Activated naive CD4-positive, alpha-beta T cell treated with anti-CD3 and anti-CD28 coated beads for 36 hours (primary cell): ENCODE measurements around the gene DDX31. TPM values are rescaled to one million over a fixed set of nuclear protein-coding genes. Genes with fewer than 3 reads are reported as not detected.
A peak's percentile ranks its signal among the peaks of the same experiment; 100 is the strongest.
"Not testable (repeated sequence)": the region's sequence is repeated elsewhere in the genome, so short reads cannot be mapped to it uniquely, and the experiment has no call there.

Experiments
- CTCF ChIA-PET: fragments of 350-600 bp; sonication (Branson Sonifier 250); formaldehyde crosslinking; loops from one replicate; lab custom pipeline; 2021; ENCODE audit warnings: antibody characterized with exemption; lab: Charles Lee
- DNase-seq: peaks from one replicate; pipeline ENCODE4 v3.0.0-alpha.2; 2020
- H3K27ac Mint-ChIP-seq: one replicate; pipeline ENCODE4 v1.8.0; 2021; ENCODE audit warnings: mild to moderate bottlenecking, mixed read lengths
- H3K27me3 Mint-ChIP-seq: one replicate; pipeline ENCODE4 v1.8.0; 2021; ENCODE audit warnings: low read depth, mixed read lengths
- H3K36me3 Mint-ChIP-seq: one replicate; pipeline ENCODE4 v1.8.0; 2021; ENCODE audit warnings: low read depth, mixed read lengths
- H3K4me1 Mint-ChIP-seq: one replicate; pipeline ENCODE4 v1.8.0; 2021; ENCODE audit warnings: low read depth, mixed read lengths
- H3K4me3 Mint-ChIP-seq: one replicate; pipeline ENCODE4 v1.8.0; 2021; ENCODE audit warnings: mild to moderate bottlenecking, moderate library complexity, mixed read lengths
- H3K9me3 Mint-ChIP-seq: one replicate; pipeline ENCODE4 v1.8.0; 2021; ENCODE audit warnings: mixed read lengths
- intact Hi-C: fragments of 100-400 bp; cut with micrococcal nuclease; formaldehyde crosslinking; loops from one replicate; pipeline ENCODE4 v1.15.1; 2023
- total RNA-seq, 2 experiments: library from RNA; stranded (reverse); gene quantifications; one replicate each; pipeline ENCODE4 v1.2.3, GENCODE V29; 2021

Gene DDX31
- total RNA-seq, 2 experiments from 2014 or later = 13.7 to 15.0 TPM

DNA sequence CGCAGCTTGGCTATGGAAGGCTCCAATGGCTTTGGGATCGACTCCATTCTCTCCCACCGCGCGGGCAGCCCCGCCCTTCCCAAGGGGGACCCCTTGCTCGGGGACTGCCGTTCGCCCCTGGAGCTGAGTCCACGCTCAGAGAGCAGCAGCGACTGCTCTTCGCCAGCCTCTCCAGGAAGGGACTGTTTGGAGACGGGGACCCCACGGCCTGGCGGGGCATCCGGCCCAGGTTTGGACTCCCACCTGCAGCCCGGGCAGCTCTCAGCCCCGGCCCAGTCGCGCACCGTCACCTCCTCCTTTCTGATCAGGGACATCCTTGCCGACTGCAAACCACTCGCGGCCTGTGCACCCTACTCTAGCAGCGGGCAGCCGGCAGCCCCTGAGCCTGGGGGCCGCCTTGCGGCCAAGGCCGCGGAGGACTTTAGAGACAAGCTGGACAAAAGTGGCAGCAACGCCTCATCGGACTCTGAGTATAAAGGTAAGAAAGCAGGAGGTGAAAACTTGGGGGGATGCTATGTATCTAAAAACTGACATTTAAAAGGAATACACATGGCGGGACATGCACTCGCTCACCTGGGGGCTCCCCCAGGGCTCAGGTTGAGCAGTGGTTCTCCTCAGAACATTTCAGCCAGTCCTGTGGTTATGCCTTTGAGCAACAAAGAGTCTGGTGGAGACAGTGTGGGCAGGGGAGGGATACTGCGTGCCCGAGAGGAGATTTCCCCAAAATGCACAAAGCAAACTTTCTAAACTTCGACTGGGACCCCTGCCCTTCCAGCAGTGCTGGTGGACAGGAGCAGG, 86.8 kb downstream of the DDX31 start:
- H3K27ac Mint-ChIP-seq = no peak overlapping the region
- DNase-seq = no peak
- no peaks in the 10 kb centered on the region for H3K9me3 Mint-ChIP-seq
- H3K4me3 Mint-ChIP-seq = no peak overlapping the region
- CTCF ChIA-PET = no interaction called here
- H3K36me3 Mint-ChIP-seq = peaks cover 2% of the 10 kb centered on the region
- intact Hi-C loops = loop anchor here (2.0 kb wide), 1 partner anchor 172 kb away; the partner anchor contains the start of gene CFAP77
- H3K27me3 Mint-ChIP-seq = peaks cover 71% of the 10 kb centered on the region
- peaks cover 12% of the 10 kb centered on the region for H3K4me1 Mint-ChIP-seq

DNA sequence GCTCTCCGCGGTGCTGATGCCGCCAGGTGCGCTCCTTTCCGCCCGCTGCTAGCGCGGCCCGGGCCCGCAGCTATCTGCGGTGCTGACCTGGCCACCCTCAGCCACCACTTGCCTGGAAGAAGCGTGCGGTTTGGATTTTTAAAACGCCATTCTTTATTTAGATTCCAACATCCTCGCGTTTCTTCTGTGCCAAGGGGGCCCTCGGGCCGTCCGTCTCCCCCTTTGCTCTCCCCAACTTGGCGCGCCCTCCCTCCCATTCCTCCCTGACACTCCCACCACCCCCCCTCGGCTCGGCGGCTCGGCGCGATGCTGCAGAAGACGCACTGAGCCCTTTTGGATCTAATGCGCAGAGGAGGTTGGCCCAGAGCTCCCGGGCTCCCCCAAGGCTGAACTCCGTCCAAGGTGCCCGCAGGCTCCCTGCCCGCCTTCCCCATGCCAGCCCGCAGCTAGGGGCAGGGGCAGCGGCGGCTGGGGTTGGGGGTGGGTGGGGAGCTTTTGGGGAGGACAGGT, 87.5 kb downstream of the DDX31 start, which contains the start of gene BARHL1:
Gene BARHL1 (plus strand): TSS at position 331 of the 510 bp plus-strand sequence. CDS start 192 bp downstream, outside the sequence.
- intact Hi-C loops = loop anchor here (2.0 kb wide), 1 partner anchor 172 kb away; the partner anchor contains the start of gene CFAP77
- Mint-ChIP-seq H3K27ac (no peak within 1 kb of the TSS), H3K4me1 (peaks cover 12% of the 10 kb centered on the region), H3K4me3 (peak within 1 kb of the TSS; percentile 62), H3K36me3 (peaks cover 2% of the 10 kb centered on the region), H3K9me3 (no peaks in the 10 kb centered on the region), H3K27me3 (peaks cover 72% of the 10 kb centered on the region)
- DNase-seq = no peak
- CTCF ChIA-PET = no interaction called here

DNA sequence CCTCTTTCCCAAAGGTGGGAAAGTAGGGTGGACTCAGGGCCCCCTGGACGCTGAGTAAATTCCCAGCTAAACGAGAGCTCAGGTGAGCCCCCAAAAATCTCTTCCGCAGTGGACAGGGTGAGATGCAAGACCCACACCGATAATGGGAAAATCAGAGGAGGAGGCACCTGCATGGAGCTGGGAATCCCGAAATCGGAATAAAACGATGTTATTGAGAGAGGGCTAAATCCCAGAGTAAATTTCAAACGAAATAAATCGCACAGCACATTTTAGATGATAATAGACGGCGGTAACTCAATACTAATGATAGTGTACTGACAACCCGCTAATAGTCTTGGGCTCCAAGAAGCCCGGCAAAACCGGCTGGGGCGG, 90.4 kb downstream of the DDX31 start:
- CTCF ChIA-PET = interaction anchor here (2.5 kb wide), 1 partner anchor 167 kb away, joined by 8 read pairs; no protein-coding TSS in a partner anchor
- no peaks in the 10 kb centered on the region for H3K36me3 Mint-ChIP-seq
- intact Hi-C loops = no loop called here
- no peaks in the 10 kb centered on the region for H3K9me3 Mint-ChIP-seq
- no peak overlapping the region for H3K4me3 Mint-ChIP-seq
- peaks cover 74% of the 10 kb centered on the region for H3K27me3 Mint-ChIP-seq
- H3K4me1 Mint-ChIP-seq = peaks cover 6% of the 10 kb centered on the region
- H3K27ac Mint-ChIP-seq = no peak overlapping the region
- no peak for DNase-seq

DNA sequence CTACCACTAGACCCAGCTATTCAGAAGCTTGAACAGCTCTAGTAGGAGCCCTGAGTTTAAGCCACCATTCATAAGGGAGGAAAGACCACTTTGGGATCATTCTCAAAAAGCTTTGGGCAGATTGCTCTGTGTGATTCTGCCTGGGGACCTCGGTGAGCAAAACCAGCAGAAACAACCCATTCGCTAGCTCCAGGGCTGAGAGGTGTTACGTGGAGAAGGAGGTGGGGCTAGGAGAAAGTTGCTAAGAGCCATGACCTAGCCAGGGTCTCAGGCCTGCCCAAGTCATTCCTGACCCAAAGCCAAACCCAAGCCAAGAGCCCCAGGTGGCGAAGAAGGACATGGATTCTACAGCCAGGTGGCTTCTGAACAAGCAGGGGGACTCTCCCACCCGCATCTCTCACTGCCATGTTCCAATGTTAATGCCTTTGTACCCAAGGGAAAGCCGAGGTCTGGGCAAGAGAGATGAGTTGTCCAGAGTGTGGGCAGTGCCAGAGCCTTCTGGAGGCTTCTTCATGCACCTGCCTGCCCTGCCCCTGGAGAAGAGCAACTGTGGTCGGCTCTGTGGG, 91.3 kb downstream of the DDX31 start:
- Mint-ChIP-seq H3K36me3 (no peaks in the 10 kb centered on the region), H3K27ac (no peak overlapping the region)
- CTCF ChIA-PET = interaction anchor here (2.5 kb wide), 1 partner anchor 166 kb away, joined by 8 read pairs; no protein-coding TSS in a partner anchor

DNA sequence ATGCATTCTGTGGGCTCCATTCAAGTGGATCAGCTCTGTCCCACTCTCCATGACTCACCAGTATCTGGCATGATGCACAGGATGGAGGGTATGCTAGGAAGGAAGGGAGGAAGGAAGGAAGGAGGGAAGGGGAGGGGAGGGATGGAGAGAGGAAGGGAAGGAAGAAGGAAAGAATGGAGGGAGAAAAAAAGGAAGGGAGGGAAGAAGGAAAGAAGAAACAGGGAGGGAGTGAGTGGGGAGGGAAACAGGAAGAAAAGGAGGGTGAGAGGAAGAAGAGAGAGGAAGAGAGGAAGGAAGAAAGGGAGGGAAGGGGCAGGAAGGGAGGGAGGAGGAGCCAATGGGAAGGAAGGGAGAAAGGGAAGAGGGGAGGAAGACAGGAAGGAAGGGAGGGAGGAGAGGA, 92.7 kb downstream of the DDX31 start:
- Mint-ChIP-seq H3K27ac (no peak overlapping the region), H3K4me3 (no peak overlapping the region), H3K9me3 (no peaks in the 10 kb centered on the region), H3K4me1 (peaks cover 6% of the 10 kb centered on the region), H3K36me3 (no peaks in the 10 kb centered on the region), H3K27me3 (peaks cover 63% of the 10 kb centered on the region)
- CTCF ChIA-PET = interaction anchor here (2.5 kb wide), 1 partner anchor 165 kb away, joined by 8 read pairs; no protein-coding TSS in a partner anchor
- intact Hi-C loops = no loop called here
- no peak for DNase-seq

More for the DNA sequence above, 91.3 kb downstream of the DDX31 start:
- no peak overlapping the region for H3K4me3 Mint-ChIP-seq
- DNase-seq = no peak
- intact Hi-C loops = no loop called here
- peaks cover 6% of the 10 kb centered on the region for H3K4me1 Mint-ChIP-seq
- peaks cover 72% of the 10 kb centered on the region for H3K27me3 Mint-ChIP-seq
- H3K9me3 Mint-ChIP-seq = no peaks in the 10 kb centered on the region

DNA sequence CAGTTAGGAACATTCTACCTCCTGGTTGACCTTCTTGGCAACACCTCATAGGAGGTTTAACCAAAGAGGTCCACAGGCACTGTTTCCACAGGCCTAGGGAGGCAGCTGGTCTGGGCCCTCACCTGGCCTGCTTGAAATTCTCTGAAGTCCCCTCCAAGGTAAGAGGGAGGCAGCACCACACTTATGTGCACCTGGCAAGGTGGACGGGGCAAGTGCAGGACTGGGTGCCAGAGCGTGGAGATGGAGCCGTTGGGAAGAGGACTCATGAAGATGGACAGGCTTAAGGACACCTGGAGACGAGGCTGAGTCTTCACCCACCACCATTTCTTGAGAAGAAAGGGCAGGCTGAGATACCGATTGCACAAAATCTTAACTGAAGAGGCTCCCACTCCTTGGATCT, 94.0 kb downstream of the DDX31 start:
- no peaks in the 10 kb centered on the region for H3K36me3 Mint-ChIP-seq
- no peak for DNase-seq
- intact Hi-C loops = loop anchor here (1.0 kb wide), 2 partner anchors 69 to 164 kb away; no protein-coding TSS in a partner anchor
- H3K4me1 Mint-ChIP-seq = no peaks in the 10 kb centered on the region
- no peak overlapping the region for H3K4me3 Mint-ChIP-seq
- CTCF ChIA-PET = interaction anchor here (0.6 to 3.0 kb wide), 3 partner anchors 28 to 193 kb away, joined by 3 to 18 read pairs (median 4); no protein-coding TSS in a partner anchor
- H3K27ac Mint-ChIP-seq = no peak overlapping the region
- peaks cover 51% of the 10 kb centered on the region for H3K27me3 Mint-ChIP-seq
- H3K9me3 Mint-ChIP-seq = no peaks in the 10 kb centered on the region

DNA sequence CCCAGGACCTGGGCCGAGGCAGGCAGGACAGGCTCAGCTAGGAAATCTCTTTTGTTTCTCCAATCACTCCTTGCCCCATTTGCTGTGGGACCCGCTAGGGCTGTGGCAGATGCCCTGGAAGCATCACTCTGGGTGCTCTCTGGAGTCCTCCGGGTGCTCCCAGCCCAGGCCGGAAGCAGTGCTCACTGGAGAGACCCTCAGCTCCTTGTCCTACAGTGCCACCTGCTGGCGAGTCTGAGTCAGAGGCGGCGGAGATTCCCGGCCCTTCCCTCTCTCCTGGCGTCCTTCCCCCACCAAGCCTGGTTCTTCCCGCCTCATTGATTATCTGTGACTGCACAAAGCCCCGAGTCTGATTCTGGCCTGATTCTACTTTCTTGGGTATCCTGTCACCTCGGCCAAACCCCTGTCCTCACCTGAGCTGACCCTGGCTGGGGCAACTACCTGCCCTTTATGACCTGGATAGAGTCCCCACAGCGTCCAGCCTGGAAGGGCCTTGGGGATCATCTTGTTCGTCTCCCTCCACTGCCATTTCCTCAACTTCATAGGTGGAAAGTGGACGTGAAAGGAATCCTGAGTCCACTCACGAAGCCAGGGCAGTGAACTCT, 94.7 kb downstream of the DDX31 start:
- peak; percentile 76 for DNase-seq
- Mint-ChIP-seq H3K27ac (no peak overlapping the region), H3K27me3 (peaks cover 50% of the 10 kb centered on the region), H3K4me1 (no peaks in the 10 kb centered on the region), H3K9me3 (no peaks in the 10 kb centered on the region), H3K4me3 (no peak overlapping the region), H3K36me3 (no peaks in the 10 kb centered on the region)
- intact Hi-C loops = loop anchor here (1.0 kb wide), 2 partner anchors 68 to 163 kb away; no protein-coding TSS in a partner anchor
- CTCF ChIA-PET = interaction anchor here (1.1 to 3.0 kb wide), 3 partner anchors 27 to 162 kb away, joined by 4 to 18 read pairs (median 10); no protein-coding TSS in a partner anchor

DNA sequence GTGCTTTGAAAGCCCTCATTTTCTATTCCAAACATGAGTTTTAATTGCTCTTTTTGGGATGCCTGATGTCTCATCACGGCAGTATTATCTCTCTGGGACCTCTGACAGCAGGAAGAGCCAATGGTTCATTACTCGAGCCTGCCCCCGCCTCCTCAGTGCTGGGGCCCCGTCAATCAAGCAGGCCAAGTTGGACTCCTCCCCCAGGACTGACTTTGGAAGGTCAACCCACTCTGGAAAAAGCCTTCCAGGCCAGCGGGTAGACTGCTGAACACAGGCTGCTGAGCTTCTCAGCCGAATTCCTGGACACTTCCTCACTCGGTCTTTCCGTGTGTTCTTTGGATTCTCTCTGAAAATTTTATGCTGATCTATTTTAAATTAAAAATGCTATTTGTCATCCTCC, 96.9 kb downstream of the DDX31 start:
- no peak overlapping the region for H3K4me3 Mint-ChIP-seq
- H3K4me1 Mint-ChIP-seq = no peaks in the 10 kb centered on the region
- H3K27ac Mint-ChIP-seq = no peak overlapping the region
- no peaks in the 10 kb centered on the region for H3K9me3 Mint-ChIP-seq
- H3K27me3 Mint-ChIP-seq = peaks cover 35% of the 10 kb centered on the region
- intact Hi-C loops = no loop called here
- no peaks in the 10 kb centered on the region for H3K36me3 Mint-ChIP-seq
- no peak for DNase-seq
- CTCF ChIA-PET = interaction anchor here (0.7 to 1.3 kb wide), 3 partner anchors 13 to 1125 kb away, joined by 3 read pairs; no protein-coding TSS in a partner anchor

DNA sequence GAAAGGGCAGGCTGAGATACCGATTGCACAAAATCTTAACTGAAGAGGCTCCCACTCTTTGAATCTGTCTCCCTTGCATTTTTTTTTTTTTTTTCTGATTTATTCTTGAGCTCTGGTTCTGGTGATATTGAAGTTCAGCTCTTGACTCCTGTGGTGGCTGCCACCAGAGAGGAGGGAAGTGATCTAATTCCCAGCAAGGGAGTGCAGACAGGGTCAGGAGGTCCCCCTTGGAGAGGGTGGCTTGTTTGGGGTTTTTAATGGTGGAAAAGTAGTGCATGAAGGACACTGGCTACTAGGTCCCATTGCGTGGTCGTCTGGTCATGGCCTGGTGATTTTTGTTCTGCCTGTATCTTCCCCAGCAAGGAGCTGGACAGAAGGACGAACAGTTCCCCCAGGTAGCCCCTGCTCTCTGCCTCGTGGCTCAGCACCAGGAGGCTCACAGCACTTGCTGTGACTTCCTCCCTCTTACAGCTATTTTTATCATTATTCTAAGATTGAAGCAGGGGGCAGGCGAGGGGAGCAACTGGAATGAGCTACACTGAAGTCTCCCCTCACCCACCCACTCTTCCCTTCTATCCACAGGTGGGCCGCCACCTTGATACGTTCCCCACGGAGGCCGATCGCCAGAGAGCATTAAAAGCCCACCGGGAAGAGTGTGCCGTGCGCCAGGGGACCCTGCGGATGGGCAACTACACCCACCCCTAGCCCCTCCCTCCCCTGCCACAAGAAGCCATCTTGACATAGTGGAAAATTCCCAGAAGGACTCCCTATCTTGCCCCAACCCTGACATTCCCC, 97.8 kb downstream of the DDX31 start:
- CTCF ChIA-PET = interaction anchor here (1.3 kb wide), 1 partner anchor 160 kb away, joined by 3 read pairs; no protein-coding TSS in a partner anchor
- Mint-ChIP-seq H3K27ac (no peak overlapping the region), H3K36me3 (no peaks in the 10 kb centered on the region), H3K4me1 (no peaks in the 10 kb centered on the region), H3K27me3 (peaks cover 26% of the 10 kb centered on the region), H3K4me3 (no peak overlapping the region), H3K9me3 (no peaks in the 10 kb centered on the region)
- DNase-seq = no peak
- intact Hi-C loops = no loop called here

DNA sequence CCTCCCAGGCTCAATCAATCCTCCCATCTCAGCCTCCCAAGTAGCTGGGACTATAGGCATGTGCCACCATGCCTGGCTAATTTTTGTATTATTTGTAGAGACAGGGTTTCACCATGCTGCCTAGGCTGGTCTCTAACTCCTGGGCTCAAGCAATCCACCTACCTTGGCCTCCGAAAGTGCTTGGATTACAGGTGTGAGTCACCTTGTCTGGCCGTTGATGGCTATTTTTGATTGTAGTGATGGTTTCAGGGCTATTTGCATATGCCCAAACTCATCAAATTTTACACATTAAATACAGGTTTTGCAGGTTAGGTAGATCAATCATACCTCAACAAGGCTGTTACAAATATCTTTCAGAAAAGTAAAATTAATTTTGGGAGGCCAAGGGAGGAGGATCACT, 101.0 kb downstream of the DDX31 start:
- H3K36me3 Mint-ChIP-seq, H3K4me1 Mint-ChIP-seq, intact Hi-C loops, H3K27ac Mint-ChIP-seq, H3K4me3 Mint-ChIP-seq, H3K9me3 Mint-ChIP-seq, DNase-seq, H3K27me3 Mint-ChIP-seq: not testable (repeated sequence)
- CTCF ChIA-PET = interaction anchor here (0.8 kb wide), 1 partner anchor 156 kb away, joined by 3 read pairs; no protein-coding TSS in a partner anchor

DNA sequence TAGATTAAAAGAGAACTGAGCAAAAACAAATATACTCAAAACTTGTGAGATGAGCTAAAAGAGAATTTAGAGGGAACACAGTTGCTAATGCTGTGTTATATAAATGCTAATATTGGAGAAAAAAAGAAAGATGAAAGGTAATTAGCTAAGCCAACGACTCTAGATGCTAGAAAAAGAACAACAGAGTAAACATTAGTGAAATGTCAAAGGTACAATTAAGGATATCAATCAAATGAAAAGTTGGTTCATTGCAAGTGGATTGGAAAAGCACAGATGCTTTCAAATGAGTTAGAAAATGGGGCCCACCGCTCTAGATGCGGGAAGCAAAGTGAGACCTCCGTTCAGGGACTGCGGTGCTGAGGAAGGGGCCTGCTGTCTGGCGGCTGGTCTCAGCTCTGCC, 105.3 kb downstream of the DDX31 start:
- Mint-ChIP-seq H3K27ac (no peak overlapping the region), H3K9me3 (no peaks in the 10 kb centered on the region), H3K36me3 (no peaks in the 10 kb centered on the region), H3K4me3 (no peak overlapping the region), H3K4me1 (no peaks in the 10 kb centered on the region), H3K27me3 (peaks cover 25% of the 10 kb centered on the region)
- intact Hi-C loops = no loop called here
- DNase-seq = no peak
- CTCF ChIA-PET = no interaction called here
